Right ventricle myocardium inferior (tissue), 1 donor: ENCODE data around the gene SSX7. TPM values are rescaled to one million over a fixed set of nuclear protein-coding genes. Genes with fewer than 3 reads are reported as not detected.
"Not testable (repeated sequence)": the region's sequence is repeated elsewhere in the genome, so short reads cannot be mapped to it uniquely, and the experiment has no call there.

Experiments
- ATAC-seq: fragments of 200-7000 bp; cut with Tn5 transposase; one replicate; pipeline ENCODE4 v1.9.1; 2020; ENCODE audit warnings: mild to moderate bottlenecking, moderate library complexity
- DNase-seq: peaks from one replicate; pipeline ENCODE4 v3.0.0; 2021; ENCODE audit errors: missing footprints
- intact Hi-C: fragments of 100-400 bp; cut with DNase I; formaldehyde crosslinking; loops from one replicate; pipeline ENCODE4 v1.11.0; 2022
- long read RNA-seq: library from polyadenylated mRNA; unstranded; transcript quantifications from one replicate; pipeline ENCODE4 v2.0.0, GENCODE V29; 2021
- total RNA-seq: library from RNA; stranded (reverse); fragmentation: NEBNext Ultra II Directional; extraction: Animal tissue kit (Norgen Biotek cat#: 25700); gene quantifications from one replicate; pipeline ENCODE4 v1.2.1, GENCODE V29; 2021
- donor health status: DM: no; HTN: yes; CAD: no; lungs with severe emphysema.

The SSX7 gene, protein sequence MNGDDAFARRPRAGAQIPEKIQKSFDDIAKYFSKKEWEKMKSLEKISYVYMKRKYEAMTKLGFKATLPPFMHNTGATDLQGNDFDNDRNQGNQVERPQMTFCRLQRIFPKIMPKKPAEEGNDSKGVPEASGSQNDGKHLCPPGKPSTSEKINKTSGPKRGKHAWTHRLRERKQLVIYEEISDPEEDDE
- total RNA-seq: not detected
- long read RNA-seq: 0 reads

DNA sequence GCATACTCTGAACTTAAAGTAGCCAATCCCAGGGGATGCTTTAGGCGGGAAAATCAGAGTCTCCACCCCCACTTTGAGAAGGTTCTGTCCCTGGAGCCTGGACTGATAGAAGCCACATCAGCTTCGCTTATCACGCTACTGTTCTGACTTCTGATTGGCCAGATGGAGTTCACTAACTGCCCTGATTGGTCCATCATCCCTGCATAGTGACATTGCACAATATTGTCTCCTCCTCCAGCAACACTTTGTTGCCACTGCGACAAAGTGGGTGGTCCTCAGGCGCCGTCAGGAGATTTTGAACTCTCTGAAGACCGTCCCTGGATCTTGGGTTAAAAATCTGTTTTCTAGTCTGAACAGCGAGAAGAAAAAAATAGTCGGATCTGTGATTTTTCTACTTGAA, at the start of gene SSX7:
TSS of gene SSX7 (minus strand) at position 101 of the 400 bp plus-strand sequence. CDS start 1,428 bp downstream, outside the sequence.
- ATAC-seq, DNase-seq, intact Hi-C loops: not testable (repeated sequence)

DNA sequence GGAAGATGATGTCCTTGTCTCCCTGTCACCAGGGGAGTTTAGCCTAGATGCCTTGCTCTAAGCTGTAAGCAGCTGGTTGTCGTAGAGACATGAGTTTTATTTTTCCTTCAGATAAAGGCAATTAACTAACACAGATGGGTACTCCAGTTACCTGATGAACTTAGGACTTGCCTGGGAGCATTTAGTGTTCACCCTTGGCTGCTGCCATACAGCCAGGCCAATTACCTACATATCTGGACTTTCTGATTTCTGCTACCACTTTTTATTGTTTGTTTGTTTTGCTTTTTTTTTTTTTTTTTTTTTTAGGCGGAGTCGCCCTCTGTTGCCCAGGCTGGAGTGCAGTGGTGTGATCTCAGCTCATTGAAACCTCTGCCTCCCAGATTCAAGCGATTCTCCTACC, 37.3 kb upstream of the SSX7 start:
- ATAC-seq, intact Hi-C loops: not testable (repeated sequence)

DNA sequence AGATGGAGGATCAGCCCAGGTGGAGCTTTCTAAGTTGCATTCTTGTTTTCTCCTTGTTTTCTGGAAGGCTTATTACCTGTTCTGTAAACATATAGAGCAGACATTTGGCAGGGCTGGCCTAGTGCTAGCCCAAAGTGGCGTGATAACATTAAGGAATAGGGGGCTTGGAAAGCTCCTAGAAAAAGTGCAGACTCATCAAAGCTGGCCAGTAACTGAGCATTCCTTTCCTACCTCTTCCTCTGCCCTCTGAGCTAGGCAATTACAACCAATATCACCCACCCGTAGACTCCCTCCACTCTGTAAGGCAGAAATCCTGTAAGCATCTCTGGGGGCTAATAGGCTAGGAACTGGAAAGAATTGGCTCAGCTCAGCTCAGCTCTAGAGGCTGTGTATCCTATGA, 7.5 kb upstream of the SSX7 start:
- intact Hi-C loops, ATAC-seq, DNase-seq: not testable (repeated sequence)

More for the DNA sequence above, 37.3 kb upstream of the SSX7 start:
- not testable (repeated sequence) for DNase-seq

- ATAC-seq, DNase-seq, intact Hi-C loops: not testable (repeated sequence)
Measured at GRCh38 chrX:52655475-52655874, 775 bp upstream of the SSX7 start.

DNA sequence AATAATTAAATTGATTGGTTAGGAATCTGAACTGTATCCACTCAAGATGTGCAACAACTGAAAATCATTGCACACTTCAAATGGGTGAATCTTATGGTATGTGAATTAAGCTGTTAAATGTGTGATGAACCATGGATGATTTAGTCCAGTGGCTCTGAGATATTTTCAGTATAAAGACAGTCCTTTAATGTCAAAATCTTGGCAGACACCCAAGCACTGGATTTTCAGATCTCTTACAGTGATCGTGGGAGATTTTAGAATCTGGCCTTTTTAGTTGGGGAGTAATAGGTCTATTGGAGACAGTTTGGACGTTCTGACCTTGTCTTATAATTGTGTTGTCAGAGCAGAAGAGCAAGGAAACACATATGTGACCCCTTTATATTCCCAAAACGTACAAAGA, 4.0 kb downstream of the SSX7 start:
- DNase-seq, ATAC-seq, intact Hi-C loops: not testable (repeated sequence)

- DNase-seq, intact Hi-C loops, ATAC-seq: not testable (repeated sequence)
Measured at GRCh38 chrX:52648956-52649355, 5.7 kb downstream of the SSX7 start.

DNA sequence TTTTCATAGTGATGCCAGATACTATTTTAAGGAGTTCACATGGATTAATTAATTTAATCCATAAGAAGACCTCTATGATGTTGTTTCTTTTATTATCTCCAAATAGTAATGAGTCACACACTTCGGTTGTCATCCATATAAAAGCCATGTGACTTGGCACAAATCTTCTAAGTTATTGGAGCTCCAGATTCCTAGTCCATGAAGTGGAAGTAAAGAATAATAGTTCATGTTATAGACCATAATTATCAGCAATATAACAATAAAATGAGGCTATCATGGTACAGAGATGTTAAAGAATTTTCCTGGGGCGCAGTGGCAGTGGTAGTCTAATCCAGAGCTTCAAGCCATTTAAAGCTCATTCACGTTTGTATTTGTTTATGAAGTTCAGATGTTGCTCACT, 26.2 kb downstream of the SSX7 start:
- DNase-seq, intact Hi-C loops: not testable (repeated sequence)

DNA sequence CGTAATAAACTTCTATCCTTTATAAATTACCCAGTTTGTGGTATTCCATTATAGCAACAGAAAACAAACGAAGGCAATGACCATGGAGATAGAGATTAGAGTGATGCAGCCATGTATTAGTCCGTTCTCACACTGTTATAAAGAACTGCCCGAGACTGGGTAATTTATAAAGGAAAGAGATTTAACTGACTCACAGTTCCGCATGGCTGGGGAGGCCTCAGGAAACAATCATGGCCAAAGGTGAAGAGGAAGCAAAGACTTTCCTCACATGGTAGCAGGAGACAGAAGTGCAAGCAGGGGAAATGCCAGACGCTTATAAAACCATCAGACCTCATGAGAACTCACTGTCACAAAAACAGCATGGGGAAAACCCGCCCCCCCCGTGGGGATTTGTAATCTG, 34.0 kb downstream of the SSX7 start:
- ATAC-seq, intact Hi-C loops: not testable (repeated sequence)

More for the DNA sequence above, 26.2 kb downstream of the SSX7 start:
- ATAC-seq: not testable (repeated sequence)

DNA sequence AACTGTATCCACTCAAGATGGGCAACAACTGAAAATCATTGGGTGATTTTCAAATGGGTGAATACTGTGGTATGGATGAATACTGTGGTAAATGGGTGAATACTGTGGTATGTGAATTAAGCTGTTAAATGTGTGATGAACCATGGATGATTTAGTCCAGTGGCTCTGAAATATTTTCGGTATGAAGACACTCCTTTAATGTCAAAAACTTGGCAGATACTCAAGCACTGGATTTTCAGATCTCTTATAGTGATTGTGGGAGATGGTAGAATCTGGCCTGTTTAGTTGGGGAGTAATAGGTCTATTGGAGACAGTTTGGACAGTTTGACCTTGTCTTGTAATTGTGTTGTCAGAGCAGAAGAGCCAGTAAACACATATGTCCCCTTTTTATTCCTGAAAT, 45.7 kb downstream of the SSX7 start:
- intact Hi-C loops: no loop called here
- ATAC-seq (no peak), DNase-seq (no peak)

More for the DNA sequence above, 34.0 kb downstream of the SSX7 start:
- not testable (repeated sequence) for DNase-seq

GRCh38 chrX:52603151-52603550, 51.5 kb downstream of the SSX7 start:
- ATAC-seq, DNase-seq, intact Hi-C loops: not testable (repeated sequence)

- ATAC-seq (no peak), DNase-seq (no peak)
- intact Hi-C loops: no loop called here
Measured at GRCh38 chrX:52598886-52599285, 55.8 kb downstream of the SSX7 start.

DNA sequence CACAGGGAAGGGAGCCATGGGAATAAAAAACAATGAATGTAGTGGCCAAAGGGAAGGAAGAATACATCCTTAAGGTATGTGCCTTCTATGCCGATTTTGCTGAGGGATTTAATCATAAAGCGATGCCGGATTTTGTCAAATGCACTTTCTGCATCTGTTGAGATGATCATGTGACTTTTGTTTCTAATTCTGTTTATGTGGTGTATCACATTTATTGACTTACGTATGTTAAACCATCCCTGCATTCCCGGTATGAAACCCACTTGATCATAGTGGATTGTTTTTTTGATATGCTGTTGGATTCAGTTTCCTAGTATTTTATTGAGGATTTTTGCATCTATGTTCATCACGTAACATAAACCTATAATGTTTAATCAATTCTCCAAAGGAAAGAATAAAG, 60.0 kb downstream of the SSX7 start:
- intact Hi-C loops: no loop called here
- ATAC-seq (no peak), DNase-seq (no peak)

Other genes starting within 250 kb of the SSX7 start
- not detected for gene XAGE1A, start 159.1 kb downstream of the SSX7 start, total RNA-seq
- not detected for gene XAGE1B, start 137.8 kb downstream of the SSX7 start, total RNA-seq
- gene SSX2, start 52.3 kb upstream of the SSX7 start, total RNA-seq: not detected
- gene SSX2B, start 96.4 kb upstream of the SSX7 start, total RNA-seq: not detected
- gene SPANXN5, start 142.5 kb upstream of the SSX7 start, total RNA-seq: not detected
- not detected for gene XAGE5, start 156.4 kb upstream of the SSX7 start, total RNA-seq
- not detected for gene XAGE3, start 213.2 kb upstream of the SSX7 start, total RNA-seq
- 6.8 TPM for gene FAM156B, start 242.4 kb upstream of the SSX7 start, total RNA-seq